Cerebellar nuclear complex (tissue), 1 donor: ENCODE data around the gene FCMR.
A peak's percentile ranks its signal among the peaks of the same experiment; 100 is the strongest.
"Not testable (repeated sequence)": the region's sequence is repeated elsewhere in the genome, so short reads cannot be mapped to it uniquely, and the experiment has no call there.

Experiments
- DNase-seq, 2 experiments: peaks; one replicate each; lab custom pipeline; 2025; lab: John Stamatoyannopoulos, UW

Gene FCMR

DNA sequence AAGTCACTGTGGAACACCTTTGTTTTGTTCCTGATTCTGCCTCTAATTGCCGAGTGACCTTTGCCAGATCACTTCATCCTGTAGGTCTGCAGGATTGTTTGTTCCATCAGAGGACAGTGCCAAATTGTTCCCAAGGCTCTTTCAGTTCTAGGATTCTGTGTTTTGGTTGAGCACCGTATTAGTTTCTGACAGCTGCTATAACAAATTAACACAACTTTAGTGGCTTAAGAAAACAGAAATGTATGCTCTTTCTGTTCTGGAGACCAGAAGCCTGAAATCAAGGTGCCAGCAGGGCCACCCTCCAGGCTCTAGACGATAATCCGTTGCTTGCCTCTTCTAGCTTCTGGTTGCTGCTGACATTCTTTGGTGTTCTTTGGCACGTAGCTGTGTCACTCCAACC is 27.9 kb upstream of the FCMR start:
- DNase-seq: no peak

DNA sequence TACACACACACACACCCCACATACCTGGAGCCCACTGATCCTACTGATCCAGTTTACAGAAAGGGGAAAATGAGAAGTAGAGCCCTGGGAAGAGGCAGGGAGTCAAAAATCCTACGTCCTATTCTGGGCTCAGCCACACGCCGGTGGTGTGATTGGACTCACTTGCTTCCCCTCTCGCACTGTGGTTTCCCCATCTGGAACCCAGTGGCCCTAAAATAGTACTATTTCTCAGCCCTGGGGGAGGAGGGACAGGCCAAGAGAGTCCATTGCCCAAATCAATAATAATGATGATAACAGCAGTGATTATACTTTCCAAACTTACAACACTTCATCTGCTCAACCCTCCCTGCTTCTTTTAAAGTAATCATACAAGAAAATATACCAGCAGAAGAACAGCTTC is 27.5 kb upstream of the FCMR start:
- DNase-seq: no peak

DNA sequence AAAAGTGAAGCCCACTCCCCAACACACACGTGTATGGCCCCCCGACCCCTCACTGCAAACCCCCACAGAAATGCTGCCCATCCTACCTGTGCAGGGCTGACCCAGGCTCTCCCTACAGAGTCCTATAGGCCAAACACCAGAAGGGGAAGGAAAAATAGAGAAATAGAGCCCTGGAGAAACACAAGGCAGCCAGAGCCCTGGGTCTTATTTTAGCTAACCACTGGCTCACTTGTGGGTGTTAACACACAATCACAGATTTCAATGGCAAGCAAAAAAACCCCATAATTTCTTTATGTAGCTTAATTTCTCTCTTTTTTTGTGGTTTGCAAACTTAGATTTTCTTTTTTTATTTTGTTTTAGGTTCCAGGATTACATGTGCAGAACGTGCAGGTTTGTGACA is 25.5 kb upstream of the FCMR start:
- no peak for DNase-seq

DNA sequence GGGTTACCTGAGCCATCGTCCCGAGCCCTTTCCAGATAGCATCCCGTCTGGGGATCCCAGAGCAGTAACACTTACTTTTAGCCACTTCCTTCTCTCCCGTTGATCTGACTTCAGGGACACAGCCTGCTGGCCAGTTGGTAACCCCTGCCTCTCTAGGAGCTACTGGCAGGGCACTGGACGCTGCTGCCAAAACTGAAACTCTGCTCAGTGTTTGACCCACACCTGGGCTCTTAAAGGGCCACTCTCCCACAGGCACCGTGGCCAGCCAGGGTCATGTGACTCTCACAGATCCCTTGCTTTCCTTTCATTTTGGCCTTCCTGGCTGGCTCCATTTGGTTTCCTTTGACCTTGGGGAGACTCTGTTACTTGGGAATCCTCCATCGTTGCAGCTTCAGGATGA is 24.5 kb upstream of the FCMR start, which contains the start of gene PIGR:
Gene PIGR, minus strand, starts transcription at position 206 of the 400 bp plus-strand sequence. CDS start 5,935 bp downstream, outside the sequence.
- DNase-seq: no peak

DNA sequence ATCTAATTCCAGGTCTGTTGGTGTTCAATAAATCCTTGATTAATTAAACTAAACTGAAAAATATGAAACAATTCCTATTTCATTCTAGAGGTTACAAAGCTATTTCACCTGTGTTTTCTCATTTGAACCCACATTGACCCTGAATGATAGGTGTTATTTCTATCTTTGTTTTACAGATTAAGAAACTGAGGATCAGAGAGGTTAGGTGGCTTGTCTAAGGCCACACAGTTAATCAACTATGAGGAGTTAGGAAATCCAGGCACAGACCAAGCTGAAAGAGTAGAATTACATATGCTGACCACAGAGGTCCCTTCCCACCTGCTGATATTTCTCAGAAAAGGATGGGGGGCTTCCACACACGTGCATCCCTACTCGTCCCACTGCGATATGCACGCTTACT is 24.0 kb upstream of the FCMR start:
- no peak for DNase-seq

DNA sequence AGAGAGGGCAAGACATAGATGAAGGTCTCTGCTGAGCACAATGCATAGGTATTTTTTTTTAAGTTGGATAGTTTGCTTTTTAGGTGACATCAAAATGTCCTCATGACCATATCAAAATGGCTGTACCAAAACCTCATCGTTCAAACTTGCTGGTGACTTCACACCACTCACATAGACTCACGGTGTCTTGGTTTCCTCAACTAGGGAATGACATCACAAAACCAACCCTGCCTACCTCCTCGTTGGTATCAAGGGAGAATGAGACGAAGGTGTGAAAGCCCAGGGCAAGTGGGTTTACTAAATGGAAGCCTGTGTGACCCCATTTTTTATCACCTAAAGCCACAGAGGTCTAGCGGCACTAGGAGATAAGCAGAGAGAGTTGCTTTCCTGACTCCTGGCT is 23.0 kb upstream of the FCMR start:
- DNase-seq: no peak

DNA sequence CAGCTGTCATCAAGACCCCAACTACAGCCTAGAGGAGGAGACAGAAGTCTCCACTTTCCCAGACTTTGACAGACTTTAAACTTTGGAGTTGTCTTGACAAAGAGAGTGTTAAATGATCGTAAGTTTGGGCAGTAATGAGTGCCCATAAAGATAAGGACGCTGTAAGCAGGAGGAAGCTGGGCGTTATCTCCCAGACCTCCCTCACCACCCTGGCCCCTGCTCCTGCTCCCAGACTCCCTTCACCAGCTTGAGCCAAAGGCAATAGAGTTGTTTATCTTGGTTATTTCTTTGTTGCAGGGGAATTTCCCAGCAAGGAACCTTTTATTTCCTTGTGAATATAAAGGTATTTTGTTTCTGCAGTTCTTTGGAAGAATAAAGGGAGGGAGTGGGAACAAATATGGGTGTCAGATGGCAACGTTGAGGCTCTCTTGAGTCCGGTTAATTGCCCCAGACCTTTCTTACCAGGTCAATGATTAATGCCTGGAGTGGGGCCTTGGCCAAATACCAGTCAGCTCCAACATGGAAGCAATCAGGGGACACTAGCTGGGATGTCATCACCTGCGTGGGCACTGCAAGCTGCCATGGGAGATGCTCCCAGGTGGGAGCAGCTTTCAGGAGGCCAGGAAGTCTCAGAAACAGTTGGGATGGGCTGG is 20.2 kb upstream of the FCMR start:
- DNase-seq: no peak

DNA sequence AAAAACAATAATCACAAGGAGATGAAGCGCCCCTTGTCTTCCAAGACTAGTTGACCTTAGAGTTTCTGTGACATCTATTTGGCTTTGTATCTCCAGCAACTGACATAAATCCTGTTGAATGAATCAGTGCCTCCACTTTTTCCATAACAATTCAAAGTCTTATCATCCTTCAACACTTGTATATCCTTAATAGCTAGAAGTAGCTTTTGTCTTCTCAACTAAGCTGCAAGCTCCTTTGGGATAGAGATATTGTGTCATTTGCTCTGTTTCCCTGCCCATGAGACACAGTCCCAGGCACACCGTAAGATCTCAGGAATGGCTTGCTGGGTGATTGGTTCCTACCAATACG is 18.8 kb upstream of the FCMR start:
- no peak for DNase-seq

DNA sequence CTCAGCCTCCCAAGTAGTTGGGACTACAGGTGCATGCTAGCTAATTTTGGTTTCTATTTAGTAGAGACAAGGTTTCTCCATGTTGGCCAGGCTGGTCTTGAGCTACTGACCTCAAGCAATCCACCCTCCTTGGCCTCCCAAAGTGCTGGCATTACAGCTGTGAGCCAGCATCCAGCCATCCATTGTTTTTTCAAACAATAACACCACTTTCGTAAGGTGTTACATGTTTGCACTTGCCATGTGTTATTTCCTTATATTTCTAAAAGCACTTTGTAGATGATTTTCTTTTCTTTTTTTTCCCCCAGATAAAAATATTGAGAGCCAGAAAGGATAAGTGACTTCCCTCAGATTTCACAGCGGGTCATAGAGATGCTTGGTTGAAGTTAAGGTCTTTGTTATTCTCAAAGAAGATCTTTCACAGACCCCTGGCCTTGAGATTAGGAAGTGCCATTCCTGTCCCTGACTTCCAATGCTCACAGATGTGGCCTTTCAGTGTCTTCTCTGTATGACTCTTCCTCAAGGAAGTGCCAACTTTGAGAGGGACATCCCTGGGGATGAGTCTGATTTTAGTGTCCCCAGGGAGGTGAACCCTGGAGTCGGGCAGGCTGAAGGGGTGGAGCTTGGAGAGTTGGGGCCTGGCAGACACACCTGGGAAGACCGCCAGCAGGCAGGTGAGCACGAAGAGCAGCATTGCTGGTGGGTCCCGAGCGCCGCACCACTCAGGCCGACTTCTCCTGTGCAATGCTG is 18.3 kb upstream of the FCMR start:
- no peak for DNase-seq

DNA sequence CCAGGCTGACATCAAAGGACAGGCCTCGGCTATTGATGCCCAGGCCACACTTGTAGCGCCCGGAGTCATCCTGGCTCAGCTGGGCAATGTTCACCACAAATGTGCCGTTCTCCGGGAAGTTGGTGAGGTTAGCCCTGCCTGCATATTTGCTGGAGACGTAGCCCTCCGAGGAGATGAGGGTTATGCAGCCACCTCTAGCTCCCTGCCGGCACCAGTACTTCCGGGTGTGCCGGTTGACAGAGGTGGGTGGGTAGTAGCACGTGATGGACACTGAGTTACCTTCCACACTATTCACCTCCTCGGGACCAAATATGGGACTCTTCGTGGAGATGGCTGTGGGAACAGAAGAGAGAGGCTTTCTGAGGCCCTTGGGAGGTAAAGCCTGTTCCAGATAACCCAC is 17.4 kb upstream of the FCMR start:
- no peak for DNase-seq

DNA sequence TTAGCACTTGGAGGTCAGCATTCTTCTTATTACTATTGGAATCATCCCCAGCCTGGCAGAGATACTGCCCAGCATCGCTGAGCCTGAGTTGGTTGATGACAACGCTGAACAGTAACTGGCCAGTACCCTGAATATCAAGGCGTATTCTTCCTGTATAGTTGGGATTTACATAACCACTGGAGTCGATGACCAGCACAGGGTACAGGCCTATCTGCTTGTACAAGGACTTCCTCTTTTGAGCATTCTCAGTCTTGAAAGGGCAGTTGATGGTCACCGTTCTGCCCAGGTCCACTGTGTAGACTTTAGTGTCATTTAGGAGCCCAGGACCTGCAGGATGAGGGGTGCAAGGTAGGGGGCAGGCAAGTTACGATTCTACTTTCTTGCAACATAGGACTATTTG is 15.7 kb upstream of the FCMR start:
- DNase-seq: no peak

DNA sequence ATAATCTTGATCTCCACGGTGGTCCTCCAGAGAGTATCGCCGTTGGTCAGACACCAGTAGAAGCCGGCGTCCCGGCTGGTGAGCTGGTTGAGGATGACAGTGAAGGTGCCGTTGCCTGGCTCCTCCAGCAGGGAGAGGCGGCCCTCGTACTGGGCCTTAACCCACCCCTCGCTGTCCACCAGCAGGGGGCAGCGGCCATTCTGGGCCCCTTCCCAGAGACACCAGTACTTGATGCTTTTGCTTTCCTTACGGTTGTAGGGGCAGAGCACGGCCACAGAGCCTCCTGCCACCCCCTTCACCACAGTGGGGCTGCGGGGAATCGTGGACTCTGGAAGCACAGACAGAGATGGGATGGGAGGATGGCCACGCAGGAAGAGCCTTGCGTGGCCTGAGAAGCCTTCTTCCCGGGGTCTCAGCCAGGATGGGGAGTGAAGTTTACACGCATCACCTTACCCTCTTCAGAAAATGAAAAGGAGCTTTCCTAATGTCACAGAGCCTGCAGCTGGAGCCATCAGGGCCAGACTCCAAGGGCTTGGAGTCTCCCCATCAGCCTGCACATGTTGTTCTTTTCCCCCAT is 13.8 kb upstream of the FCMR start:
- DNase-seq: no peak

DNA sequence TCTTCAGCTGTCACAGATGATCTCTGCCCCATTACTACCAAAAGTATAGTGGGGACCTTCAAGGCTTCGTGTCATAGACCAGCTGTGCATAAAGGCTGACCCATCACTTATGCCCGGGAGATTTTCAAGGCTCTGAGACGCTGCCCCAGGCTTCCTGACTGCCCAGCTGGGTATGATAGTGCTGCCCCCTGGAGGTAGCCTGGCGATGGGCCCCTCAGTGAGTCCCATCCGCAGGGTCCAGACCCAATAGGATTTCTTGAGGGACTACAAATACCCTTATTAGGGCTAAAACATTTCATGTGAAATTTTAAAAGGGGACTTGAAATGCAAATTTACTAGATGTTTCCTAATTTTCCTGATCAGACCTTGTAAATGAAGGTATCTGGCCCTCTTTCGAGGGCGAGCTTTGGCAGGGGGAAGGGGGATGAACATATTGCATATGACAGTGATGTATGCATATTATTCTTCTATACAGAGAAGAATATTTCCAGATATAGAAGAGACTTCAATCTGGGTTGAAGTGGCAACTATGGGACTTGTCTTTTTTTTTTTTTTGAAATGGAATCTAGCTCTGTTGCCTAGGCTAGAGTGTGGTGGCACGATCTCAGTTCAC is 11.7 kb upstream of the FCMR start:
- no peak for DNase-seq

DNA sequence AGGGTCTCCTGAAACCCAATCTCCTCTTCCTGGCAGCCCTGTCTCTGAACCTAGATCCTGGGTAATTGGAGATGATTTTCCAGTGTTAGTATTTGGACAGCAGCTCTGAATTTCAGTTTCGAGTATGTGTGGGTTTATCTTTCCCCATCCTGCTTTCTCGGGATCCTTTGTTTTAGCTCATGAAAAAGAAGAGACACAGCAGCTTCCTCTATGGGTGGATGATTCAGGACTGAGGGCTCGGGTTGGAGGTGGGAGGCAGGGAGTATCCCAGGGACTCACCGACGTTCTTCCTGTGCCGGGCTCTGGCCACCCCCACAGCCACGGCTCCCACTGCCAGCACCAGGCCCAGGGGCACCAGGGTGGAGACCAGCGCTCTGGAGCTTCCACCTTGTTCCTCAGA is 10.4 kb upstream of the FCMR start:
- no peak for DNase-seq

DNA sequence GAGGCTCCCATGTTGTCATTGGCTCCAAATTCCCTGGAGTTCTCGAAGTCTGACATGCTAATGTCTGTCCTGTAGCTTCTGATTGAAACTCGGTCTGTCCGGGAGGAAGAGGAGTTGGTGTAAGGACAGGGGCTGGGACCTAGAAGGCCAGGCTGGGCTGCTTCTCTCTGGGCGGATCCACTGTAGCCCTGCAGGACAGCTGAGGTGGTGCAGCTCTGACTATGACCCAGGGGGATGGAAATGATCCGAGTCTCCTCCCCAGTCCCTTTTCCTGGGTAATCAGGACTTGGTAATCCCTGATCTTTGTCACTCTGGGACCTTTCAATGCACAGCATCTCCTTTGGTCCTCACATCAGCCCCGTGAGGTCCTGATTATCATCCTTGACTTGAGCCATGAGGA is 10.0 kb upstream of the FCMR start:
- no peak for DNase-seq

DNA sequence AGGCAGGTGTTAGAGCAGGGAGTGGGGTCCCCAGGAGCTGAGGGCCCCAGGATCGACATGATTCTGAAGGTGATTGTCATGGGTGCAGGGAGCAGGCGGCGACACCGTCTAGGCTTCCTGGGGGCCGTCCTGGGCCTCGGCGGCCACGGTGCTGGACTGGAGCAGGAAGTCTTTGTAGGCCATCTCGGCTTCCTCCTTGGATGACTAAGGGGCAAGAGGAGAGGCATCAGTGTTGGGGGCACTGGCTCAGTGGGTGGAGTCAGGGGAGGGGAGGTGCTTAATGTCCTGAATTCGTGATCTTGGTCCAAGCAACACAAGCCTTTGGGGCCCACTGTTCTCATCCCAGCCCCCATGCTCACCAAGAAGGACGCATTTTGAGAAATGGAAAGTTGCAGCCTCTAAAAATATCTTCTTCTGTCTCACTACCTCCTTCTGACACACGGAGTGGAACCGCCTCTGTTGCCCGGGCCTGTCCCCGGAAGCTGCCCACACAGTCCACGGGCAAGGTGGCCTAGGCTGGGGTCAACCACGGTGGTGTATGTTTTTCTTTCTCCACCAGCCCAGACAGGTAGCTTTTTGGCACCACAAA is 8.6 kb upstream of the FCMR start:
- no peak for DNase-seq

DNA sequence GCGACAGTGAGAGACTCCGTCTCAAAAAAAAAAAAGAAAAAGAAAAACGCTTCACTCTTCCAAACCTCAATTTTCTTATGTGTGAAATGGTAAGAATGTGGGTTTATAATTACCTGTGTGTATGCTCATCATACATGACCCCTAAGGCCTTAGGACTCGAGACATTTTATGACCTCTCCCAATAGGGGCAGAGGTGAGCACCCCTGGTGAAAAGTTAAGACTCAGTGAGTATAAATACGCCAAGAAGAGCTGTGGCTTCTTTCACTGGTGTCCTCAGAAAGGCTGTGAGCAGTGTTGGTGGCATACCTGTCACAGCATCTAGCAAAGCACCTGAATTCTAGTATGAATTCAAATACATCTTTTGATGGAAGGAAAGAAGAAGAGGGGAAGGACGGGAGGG is 7.8 kb upstream of the FCMR start:
- DNase-seq: no peak

DNA sequence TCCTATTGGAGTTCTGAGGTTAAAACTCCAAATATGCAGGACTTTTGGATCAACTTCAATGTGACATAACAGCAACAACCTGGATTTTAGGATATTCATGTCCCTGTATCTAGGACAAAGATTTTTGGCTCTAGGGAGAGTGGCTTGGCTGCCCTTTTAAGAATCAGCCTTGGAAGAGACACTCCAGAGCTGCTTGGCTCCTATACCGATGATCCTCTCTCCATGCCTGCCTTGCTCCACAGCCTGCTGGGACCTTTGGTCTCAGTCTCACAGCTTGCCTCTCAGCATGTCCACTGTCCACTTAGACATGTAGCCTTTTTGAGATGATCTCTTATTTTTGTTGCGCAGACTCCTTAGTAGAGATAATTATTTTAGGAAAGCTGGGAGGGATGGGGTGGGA is 4.5 kb upstream of the FCMR start:
- peak; percentile 6 to 30 for DNase-seq

DNA sequence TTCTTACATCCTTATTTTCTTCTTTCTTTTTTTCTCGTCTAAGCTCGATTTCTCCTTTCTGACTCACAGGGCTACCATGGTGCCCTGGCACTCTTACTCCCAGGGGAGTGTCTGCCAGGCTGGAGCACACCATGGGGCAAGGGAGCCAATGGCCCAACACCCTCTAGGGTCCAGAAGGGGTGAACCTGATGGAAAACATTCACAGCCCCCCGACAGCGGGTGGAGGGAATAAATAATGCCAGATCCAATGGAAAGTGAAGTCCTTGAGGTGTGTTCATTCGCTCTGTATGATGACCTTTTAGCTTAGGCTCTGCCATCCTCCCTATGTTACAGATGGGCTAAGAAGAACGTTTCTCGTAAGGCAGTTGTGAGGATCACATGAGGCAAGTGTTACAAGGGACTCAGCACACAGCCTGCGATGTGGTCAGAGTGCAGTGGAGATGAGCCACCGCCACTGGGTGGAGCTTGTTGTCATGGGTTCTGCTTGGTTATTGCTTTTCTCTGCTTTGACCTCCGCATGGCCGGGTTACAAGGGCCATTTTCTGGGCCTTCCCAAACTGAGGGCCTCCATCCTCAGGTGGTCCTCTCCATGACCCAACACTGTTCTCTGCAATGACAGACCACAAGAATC is 3.5 kb upstream of the FCMR start:
- no peak for DNase-seq

DNA sequence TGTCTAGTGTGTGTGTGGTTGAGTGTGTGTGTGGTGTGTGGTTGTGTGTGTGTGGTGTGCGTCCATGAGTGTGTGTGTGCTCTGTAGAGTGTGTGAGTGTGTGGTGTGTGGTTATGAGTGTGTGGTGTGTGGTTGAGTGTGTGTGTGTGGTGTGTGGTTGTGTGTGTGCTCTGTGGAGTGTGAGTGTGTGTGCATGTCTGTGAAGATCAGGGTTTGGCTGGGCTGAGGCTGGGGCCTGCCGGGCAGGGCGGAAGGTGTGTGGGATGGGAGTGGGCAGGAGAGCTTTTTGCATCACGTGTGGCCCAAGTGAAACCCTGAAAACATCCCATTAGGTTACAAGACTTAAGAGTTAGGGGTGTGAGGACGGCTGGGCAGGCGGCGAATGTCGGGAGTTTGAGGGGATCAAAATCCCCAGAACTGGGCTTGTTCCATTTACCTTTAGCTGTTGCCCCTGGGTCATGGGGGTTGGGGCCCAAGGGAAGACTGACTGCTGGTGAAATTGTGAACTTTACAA is 2.9 kb upstream of the FCMR start:
- no peak for DNase-seq

DNA sequence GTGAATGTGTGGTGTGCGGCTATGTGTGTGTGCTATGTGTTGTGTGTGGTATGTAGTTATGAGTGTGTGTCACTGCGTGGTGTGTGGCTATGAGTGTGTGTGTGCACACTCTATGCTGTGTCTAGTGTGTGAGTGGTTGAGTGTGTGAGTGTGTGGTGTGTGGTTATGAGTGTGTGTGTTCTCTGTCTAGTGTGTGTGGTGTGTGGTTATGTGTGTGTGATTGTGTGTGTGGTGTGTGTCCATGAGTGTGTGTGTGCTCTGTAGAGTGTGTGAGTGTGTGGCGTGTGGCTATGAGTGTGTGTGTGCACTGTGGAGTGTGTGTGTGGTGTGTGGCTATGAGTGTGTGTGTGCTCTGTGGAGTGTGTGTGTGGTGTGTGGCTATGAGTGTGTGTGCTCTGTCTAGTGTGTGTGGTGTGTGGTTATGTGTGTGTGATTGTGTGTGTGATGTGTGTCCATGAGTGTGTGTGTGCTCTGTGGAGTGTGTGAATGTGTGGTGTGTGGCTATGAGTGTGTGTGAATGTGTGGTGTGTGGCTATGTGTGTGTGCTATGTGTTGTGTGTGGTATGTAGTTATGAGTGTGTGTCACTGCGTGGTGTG is 2.3 kb upstream of the FCMR start:
- DNase-seq: not testable (repeated sequence)
